ENCODE measurements around the gene GAS2L2. TPM values are rescaled to one million over a fixed set of nuclear protein-coding genes. Genes with fewer than 3 reads are reported as not detected.

Gene GAS2L2
- total RNA-seq, 1 donor from 2014 or later, result under 0.01 TPM

DNA sequence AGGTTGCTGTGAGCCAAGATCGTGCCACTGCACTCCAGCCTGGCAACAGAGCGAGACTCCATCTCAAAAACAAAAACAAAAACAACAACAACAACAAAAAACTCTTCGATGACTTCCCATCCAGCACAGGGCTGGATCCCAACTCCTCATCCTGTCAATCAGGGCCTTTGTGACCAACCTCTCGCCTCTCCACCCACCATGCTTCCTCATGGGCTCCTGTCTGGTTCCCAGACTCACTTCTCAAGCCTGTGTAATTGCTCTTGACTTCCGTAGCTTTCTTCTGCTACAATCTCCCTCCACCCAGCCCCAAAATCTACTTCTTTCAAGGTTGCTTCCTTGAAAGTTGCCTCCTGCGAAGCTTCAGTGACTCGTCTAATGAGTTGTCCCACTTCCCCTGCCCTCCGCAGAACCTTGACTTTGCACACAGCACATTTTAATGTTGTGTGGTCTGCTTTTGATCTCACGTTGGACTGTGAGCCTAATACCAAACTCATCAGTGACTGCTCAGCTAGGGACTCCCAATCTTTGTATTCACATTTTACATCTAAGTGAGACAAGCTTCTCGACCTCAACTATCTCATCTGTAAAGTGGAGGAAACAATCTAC lies 22.5 kb downstream of the GAS2L2 start:
- no peak for DNase-seq (ENCODE audit: low spot score in 2 of 2)
- no peak for FAIRE-seq

DNA sequence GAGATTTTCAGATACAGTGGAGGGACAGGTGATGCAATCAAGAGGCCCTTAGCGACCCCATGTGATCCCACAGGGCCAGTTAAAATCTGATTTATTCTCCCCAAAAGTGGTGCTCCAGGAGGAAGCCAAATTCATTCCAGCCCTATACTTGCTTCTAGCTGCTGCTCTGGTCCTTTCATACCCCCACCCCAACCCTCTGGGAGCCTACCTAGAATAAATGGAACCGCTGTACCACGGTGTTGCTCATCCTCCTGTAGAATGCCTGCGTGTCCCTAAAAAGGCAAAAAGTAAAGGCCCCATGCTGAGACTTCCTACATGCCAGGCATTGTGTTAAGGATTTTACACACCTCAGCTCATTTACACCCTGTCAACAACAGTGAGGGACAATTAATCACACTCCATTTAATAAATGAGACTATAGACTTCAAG lies 23.6 kb downstream of the GAS2L2 start:
- FAIRE-seq (no peak), DNase-seq (ENCODE audit: low spot score in 2 of 2) (no peak)

DNA sequence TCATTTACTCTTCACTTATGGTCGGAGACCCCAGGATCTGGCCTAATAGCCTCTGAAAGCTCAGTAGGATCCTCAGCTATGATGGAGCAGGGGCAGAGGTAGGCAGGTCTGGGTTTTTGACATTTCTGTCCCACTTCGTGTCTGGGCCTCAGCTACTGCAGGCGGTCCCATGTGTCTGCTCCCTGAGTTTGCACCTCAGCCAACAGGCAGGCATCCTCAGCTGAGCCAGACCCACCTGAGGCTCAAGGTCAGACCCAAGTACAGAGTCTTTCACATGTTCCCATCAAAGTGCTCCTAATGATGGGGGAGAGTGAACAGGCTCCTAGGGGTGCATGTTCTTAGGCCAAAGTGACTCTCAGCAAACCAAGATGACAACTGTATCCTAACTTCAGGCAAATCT lies 24.5 kb downstream of the GAS2L2 start:
- no peak for DNase-seq (ENCODE audit: low spot score in 2 of 2)
- no peak for FAIRE-seq

DNA sequence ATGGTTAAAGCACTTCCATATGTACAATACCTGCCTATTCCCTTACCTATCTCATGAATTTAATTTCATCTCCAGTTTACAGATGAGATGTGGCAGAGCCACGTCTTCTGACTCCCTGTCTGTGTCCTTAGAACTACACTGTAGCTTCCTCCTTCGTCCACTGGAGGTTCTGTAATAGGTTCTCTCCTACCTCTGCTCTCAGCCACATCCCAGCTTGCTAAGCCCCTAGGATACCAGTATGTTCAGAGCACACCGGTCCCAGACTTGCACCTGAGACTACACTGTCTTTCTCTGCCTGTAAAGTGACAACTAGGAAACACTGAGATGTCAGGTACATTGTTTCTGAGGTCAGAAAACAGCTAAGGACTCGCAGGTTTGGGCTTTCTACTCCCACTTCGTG lies 25.4 kb downstream of the GAS2L2 start:
- FAIRE-seq, result no peak
- no peak for DNase-seq (ENCODE audit: low spot score in 2 of 2)

DNA sequence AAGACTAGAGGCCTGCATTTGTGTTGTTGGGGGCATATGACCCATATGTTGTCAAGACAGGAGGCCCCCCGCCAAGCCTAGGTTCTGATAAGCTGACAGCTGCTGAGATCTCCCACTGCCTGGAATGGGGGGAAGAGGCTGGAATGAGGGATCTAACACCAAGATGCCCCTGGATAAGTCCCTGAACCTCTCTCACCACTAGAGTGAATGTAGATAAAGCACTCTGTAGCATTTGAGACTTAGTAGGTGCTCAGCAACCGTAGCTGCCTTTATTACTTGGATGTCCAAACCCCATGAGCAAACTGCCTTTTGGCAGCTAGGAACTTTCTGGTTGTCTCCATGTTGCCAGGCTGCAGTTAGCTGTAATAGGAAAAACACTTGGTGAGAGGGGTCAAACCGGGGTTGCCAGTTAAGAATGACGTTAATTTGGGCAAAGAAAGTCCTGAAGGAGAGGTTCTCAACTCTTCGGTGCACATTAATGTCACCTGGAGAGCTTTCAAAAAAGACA lies 26.0 kb downstream of the GAS2L2 start:
- DNase-seq (ENCODE audit: low spot score in 2 of 2), result no peak
- FAIRE-seq, result no peak

DNA sequence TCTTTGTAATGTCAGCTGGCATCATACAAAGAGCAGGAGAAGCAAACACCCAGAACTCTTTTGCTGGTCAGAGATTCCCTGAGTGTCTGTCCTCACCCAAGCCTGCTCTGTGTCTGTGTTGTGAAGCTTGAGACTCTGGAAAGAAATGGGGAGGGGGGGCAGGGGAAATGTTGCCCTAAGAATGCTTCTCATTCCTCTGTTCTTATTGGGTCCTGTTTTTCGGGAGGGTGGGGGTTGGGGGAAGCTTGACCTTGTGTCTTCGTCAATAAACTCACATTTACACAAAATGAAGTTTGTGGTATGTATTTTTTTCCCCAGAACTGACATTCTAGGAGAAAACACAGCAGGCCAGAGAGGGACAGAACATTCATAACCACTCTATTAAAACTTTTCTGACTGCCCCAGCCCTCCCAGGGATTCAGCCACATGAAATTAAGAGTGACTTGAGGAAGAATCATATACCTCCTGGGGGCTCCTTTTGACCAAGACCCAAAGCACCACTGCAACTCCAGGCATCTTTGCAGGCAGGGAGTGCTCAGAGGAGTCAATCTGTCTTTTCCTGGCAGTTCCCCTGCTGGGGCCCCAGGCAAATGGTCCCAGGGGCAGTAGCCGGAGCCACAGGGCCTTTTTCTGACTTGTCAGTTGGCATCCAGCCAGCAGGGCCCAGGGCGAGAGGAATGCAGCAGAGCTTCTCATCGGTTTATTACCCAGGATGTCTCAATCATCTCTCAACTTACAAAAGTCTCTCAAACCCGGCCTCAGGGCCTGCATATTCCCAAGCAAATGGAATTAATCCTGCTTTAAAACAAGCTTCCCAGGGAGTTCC lies 26.7 kb downstream of the GAS2L2 start:
- FAIRE-seq, result no peak
- no peak for DNase-seq (ENCODE audit: low spot score in 2 of 2)

DNA sequence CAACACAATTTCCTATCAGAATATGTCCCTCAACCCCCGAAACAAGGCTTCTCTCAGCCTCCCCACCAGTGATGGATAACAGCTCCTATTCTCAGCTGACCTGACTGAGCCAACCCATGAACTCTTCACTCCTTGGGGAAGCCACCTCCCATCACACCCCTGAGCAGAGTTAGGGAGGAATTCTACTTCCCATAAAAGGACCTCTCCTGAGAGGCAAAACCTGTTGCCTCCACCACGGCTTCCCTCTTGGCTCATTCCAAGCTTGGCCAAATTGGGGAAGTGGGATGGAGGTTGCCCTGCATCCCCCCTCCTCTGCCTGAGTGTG lies 27.3 kb downstream of the GAS2L2 start:
- FAIRE-seq (no peak), DNase-seq (ENCODE audit: low spot score in 2 of 2) (no peak)

DNA sequence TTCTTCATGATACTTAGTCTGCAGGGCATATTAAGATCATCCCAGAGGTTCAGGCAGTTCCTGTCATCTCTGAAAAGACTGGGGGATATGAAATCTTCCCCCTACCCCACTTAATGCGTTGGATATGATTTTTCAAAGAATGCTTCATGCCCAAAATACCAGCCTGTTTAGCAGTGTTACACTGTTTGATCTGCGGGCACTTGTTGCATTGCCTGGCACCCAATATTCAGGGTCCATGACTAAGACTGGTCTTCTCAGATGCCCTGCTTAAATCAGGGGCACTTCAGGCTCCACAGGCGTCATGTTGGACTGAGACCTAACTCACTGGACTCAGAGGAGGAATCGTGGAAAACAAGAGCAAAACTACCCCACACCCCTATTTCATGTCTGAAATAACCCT lies 28.0 kb downstream of the GAS2L2 start:
- DNase-seq (ENCODE audit: low spot score in 2 of 2) (no peak), FAIRE-seq (no peak)

DNA sequence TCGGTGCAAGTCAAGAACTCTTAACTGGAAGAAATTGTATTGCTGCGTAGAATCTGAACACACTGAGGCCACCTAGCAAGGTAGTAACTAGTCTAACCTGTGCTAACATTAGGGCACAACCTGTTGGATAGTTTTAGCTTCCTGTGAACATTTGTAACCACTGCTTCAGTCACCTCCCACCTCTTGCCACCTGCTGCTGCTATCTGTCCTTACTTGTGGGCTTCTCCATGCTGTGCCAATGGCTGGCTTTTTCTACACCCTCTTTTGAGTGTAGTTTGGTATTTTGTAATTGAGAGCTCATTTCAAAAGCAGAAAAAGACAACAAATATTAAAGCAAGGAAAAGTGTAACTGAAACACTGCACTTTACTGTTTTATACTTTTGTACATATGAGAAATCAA lies 29.3 kb downstream of the GAS2L2 start:
- DNase-seq (ENCODE audit: low spot score in 2 of 2) (no peak), FAIRE-seq (no peak)

DNA sequence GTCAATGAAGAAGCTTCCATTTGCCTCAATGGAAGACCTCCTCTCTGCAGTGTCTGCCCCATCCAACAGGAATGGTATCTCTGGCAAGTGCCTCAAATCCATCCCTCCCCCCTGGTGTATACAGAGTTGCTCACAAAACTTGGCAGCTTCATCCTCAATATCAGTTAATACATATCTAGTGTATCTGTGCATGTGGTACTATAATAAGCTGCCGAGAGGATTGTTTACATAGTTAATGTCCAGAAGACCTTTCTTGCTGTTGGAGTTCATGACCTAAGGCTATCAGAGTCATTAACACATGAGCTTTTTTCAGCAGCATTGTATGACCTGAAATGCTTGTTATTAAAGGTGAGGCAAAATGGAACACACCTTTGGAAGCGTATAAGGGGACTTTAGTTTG lies 35.6 kb downstream of the GAS2L2 start:
- no peak for DNase-seq (ENCODE audit: low spot score in 2 of 2)
- FAIRE-seq, result no peak

DNA sequence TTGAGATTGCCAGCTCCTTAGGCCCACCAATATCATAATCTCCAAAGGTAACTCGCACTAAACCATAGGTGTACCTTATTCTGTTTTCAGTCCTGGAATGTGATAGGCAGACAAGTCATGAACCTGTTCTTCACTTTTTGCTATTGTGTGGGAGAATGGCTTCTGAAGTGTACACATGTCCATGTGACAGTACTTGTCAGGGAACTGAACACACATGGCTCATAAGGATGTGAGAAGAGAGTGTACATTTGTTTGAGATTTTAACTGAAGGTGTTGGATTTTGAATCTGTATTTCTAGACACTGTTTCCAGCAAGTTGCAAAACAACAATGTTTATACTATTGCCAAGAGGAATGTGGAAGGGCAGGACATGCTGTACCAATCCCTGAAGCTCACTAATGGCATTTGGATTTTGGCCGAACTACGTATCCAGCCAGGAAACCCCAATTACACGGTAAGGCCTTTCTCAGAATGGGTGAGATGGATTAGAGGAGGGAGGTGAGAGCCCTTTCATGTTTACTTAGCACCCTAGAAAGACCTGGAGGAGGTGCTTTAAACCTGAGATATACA lies 36.1 kb downstream of the GAS2L2 start:
- FAIRE-seq (no peak), DNase-seq (ENCODE audit: low spot score in 2 of 2) (no peak)

DNA sequence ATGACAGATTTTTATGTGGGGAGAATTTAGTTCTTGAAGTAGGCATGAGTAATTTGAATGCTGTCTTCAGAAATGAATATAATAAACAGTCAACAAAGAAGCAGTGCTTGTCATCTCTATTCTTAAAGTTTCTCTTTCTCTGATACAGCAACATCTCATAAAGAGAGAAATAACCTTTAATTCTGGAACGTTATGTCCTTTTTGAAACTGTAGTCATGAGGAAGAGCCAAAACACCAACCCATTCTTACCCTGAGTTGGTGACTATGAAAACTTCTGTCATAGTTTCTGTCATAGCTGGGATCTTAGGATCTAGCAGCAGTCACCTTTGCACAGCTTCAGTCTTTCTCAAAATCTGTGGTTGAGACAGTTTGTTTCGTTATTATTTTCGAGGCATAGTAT lies 36.9 kb downstream of the GAS2L2 start:
- no peak for FAIRE-seq

DNA sequence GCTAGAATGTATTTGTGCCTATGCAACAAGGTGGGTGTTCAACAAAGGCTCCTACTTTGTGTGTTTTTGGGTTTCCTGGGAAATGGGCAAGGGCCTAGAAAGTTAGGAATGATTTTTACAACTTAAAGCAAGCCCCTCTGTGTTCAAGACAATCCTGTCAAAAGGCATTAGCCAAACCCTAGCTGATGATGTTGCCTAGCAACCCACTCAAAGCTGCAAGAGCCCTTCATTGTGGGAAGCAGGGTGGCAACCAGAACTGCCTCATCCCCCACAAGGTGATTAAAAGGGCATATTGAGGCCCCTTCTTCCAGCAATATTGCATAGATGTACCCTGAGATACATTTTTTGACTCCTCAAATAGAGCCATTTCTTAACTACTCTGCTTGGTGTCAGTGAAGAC lies 37.6 kb downstream of the GAS2L2 start:
- FAIRE-seq (no peak), DNase-seq (ENCODE audit: low spot score in 2 of 2) (no peak)

More for the DNA sequence above, 36.9 kb downstream of the GAS2L2 start:
- DNase-seq (ENCODE audit: low spot score in 2 of 2), result no peak

DNA sequence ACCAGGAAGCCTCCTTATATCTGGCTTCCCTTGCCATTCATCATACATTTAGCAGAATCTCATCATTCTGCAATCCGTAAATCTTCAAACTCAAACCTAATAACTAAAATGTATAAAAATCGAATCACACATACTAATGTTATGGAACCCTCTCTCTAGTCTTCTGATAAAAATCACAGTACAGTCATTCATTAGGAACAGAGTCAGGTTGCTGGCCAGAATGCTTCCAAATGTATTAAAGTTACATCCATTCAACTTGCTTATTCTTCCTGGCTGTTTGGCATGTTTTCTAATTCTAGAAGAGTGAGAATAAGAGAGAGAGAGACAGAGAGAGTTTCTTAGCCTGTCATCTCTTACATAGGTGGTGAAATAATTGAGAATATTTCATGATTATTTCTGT lies 38.1 kb downstream of the GAS2L2 start:
- DNase-seq (ENCODE audit: low spot score in 2 of 2), result no peak

DNA sequence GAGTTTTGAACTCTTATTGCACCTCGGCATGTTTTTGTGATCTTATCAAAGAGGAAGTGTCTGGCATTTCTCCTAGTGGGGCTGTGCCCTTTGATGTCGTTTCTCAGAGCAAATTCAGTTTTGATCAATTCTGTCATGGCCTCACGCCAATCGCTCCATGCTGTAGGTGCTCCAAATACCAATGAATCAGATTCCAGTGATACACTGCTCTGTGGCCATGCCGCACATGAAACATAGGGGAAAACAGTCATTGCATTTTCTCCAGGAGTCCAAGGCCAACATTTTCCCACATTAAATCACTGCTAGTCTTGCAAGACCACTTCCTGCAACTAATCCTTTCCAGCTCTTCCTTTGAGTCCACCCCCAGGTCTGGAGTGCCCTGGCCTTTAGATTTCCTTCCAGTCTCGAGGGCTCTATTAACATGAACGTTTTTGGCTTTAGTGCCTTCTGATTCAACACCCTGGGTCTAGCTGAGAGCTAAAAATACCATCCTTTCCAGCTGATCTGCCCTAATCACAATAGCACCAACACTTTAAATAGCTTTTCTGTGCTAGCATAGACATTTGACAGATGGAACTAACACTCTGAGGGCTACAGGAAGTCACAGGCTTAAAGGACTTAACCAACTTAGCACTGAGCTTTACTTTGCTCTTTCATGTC lies 39.8 kb downstream of the GAS2L2 start:
- DNase-seq (ENCODE audit: low spot score in 2 of 2), result no peak
- FAIRE-seq, result no peak

More for the DNA sequence above, 38.1 kb downstream of the GAS2L2 start:
- FAIRE-seq, result no peak

DNA sequence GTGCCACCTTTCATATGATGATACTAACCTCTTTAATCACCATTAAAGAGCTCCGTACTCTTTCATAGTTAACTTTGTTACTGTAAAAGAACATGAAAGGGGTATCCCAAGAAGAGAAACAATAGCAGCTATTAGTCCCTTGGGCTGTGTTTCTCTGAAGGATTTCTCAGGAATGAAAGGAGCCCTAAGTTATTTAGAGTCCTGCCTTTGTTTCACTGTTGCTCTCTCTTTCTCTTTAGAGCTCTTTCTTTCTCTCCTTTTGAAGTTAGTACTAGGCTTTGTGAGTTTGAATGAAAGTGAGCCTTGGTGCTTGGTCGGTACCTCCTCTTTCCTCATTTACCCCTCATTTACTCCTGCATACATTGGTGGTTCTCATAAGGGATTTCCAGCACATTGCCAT lies 42.1 kb downstream of the GAS2L2 start:
- DNase-seq (ENCODE audit: low spot score in 2 of 2), result no peak
- FAIRE-seq, result no peak

DNA sequence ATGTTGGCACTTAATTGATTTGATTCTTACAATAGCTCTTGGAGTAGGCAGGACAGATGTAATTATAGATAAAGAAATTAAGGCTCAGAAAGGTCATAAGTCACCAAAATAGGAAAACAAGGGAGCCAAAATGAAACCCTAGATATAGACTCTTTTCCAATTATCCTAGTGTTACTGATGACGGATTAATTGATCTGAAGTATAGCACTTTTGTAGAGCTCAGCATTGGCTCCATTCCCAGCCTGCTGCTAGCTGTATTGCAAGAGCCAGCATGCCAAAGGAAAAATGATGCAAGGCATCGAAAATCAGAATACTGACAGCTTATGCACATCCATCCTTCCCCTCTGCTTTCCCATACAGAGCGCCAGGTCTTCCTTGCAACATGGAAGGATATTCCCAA lies 43.2 kb downstream of the GAS2L2 start:
- FAIRE-seq (no peak), DNase-seq (ENCODE audit: low spot score in 2 of 2) (no peak)

DNA sequence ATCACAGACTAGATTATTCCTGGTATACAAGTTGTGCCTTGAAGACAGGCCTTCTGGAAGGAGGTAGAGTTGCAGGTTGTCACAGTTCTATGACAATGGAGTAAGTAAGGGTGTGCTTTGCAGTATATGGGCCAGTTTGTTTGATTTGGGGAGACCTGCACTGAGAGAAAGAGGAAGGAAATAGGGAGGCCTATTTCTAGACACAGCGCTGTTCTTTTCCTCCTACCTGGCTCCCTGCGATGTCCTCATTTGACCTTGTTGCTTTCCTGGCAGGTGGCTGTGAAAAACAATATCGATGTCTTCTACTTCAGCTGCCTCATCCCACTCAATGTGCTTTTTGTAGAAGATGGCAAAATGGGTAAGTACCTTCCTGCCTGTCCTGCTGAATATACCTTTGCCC lies 44.1 kb downstream of the GAS2L2 start:
- no peak for FAIRE-seq
- DNase-seq (ENCODE audit: low spot score in 2 of 2), result no peak

DNA sequence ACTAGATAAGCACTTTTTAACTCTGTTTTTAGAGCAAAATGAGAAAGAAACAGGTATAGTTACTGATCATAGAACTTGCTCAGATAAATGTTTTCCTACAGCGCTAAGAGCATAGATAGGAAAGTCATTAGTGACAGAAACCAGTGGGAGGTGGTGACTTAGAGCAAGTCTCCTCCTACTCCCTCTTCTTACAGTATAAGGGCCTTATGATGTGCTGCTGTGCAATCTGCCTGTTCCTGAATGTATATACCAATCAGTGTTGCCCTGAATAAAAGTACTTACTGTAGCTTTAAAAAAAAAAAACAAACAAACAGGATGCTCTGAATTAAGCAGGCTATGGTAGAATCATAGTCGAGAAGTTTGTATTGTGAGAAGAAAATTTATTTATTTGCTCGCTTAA lies 44.9 kb downstream of the GAS2L2 start:
- FAIRE-seq, result no peak

DNA sequence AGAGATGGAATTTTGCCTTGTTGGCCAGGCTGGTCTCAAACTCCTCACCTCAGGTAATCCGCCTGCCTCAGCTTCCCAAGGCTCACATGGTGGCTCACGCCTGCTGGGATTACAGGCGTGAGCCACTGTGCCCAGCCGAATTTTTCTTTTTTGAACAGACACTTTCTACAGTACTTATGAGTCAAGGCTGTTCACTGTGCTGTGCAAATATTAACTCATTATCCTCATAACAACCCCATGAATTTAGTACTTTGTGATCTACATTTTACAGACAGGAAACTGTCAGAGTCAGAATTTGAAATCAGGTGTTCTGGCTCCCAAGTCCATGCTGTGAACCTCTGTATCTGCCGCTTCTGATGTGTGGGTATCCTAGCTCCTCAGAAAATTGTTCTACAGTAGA lies 47.3 kb downstream of the GAS2L2 start:
- FAIRE-seq, result no peak

More for the DNA sequence above, 44.9 kb downstream of the GAS2L2 start:
- DNase-seq (ENCODE audit: low spot score in 2 of 2), result no peak

DNA sequence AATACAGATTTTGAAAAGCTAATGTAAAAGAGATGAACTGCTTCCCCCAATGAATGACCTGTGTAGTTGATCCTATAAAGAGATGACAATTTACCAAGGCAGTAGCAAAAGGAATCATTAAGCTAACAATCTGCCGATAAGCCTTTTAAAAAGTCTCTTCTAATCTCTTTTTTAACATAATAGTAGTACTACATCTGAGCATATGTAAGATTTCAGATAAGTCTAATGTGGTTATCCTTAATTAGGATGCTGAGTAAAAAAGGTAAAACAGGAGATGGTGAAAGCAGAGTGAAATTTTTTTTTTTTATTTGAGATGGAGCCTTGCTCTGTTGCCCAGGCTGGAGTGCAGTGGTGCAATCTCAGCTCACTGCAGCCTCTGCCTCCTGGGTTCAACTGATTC lies 47.8 kb downstream of the GAS2L2 start:
- DNase-seq (ENCODE audit: low spot score in 2 of 2) (no peak), FAIRE-seq (no peak)

More for the DNA sequence above, 47.3 kb downstream of the GAS2L2 start:
- no peak for DNase-seq (ENCODE audit: low spot score in 2 of 2)
